Hematopoietic multipotent progenitor cell treated with erythropoietin and hydrocortisone succinate and interleukin-3 and kit ligand, for 15 days (in vitro differentiated cells): ENCODE results near the gene IP6K3.

Experiments
- DNase-seq: peaks from one replicate; pipeline ENCODE4 v3.0.0-alpha.2; 2015; ENCODE audit warnings: low spot score

Gene IP6K3

DNA sequence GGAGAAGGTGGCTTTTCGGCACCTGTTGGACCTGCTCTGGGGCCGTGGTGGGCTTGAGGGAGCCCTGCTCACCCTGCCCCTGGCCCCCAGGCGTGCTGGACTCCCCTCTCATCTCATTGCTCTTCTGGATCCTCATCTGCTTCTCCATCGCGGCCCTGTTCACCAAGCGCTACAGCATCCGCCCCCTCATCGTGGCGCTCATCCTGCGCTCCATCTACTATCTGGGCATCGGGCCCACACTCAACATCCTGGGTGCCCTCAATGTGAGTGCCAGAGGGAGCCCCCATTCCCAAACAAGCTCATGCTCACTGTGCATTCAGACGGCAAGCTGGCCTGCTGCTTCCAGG, 57.6 kb downstream of the IP6K3 start:
- no peak for DNase-seq

GRCh38 chr6:33688451-33689147, 58.1 kb downstream of the IP6K3 start:
- DNase-seq: no peak

DNA sequence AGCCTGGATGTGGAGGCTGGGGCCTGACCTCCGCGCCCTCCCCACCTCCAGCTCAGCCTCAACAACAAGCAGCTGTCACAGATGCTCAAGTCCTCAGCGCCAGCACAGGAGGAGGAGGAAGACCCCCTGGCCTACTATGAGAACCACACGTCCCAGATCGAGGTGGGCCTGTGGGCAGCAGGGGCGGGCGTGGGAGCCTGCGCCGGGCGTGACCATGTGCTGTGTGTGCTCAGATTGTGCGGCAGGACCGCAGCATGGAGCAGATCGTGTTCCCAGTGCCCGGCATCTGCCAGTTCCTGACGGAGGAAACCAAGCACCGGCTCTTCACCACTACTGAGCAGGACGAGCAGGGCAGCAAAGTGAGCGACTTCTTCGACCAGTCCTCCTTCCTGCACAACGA, 58.7 kb downstream of the IP6K3 start:
- no peak for DNase-seq

DNA sequence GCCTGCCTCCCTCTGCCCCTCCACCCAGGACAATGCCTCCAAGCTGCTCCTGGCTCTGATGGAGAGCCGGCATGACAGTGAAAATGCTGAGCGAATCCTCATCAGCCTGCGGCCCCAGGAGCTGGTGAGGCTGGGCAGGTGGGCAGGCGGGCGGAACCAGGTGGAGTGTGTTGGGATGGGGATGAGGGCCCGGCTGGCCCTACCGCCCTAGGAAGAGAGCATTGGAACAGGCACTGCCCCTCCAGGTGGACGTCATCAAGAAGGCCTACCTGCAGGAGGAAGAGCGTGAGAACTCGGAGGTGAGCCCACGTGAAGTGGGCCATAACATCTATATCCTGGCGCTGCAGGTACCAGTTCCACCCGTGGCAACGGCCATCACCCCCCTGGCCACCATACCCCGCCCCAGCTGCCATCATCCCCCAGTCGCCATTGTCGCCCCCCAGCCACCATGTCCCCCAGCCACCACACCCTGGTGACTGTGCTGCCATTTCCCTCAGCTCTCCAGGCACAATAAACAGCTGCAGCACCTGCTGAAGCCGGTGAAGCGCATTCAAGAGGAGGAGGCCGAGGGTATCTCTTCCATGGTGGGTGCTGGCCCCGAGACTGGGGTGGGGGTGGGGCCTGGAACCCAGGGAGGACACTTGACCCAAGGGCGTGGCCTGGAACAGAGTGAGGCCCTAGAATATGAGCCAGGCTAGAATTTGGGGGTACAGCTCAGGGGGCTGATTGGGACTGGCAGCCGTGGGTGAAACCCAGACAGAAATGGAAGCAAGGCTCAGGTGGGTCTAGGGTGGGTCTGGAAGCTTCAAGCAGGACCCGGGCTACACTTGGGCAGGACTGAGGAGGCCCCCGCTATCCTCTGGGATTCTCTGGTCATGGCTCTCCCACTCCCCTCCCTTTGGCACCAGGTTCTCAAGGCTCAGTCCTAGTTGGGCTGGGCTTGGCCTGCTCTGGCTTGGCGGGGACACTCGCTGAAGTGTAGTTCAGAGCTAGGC, 59.4 kb downstream of the IP6K3 start:
- DNase-seq: no peak

DNA sequence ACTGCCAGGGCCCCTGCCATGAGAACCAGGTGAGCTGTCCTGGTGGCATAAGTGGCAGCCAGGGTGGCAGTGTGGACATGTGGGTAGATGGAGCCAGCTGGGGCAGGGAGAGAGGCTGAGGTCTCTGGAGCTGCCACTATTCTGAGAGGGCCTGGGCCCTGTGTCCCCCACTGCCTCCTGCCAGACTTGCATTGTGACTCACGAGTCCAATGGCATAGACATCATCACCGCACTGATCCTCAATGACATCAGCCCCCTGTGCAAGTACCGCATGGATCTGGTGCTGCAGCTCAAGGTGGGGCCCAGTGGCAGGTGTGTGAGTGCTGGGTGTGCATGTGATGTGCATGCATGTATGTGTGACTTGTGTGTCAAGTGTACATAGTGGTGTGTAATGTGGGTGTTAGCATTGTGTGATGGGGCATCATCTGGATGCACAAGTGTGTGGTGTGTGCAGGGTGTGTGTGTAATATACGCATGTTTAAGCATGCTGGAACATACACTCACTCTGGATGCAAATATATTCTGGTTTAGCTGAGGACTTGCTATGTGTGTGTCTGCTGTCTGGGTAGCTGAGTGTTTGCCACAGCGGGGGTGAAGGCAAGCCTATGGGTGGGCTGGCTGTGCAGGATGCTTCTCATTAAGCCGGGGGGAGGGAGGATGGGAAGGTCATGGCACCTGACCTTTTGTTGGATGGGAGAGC, 60.3 kb downstream of the IP6K3 start:
- no peak for DNase-seq

- DNase-seq: no peak
These were observed 61.1 kb downstream of the IP6K3 start for GRCh38 chr6:33685411-33686224.

DNA sequence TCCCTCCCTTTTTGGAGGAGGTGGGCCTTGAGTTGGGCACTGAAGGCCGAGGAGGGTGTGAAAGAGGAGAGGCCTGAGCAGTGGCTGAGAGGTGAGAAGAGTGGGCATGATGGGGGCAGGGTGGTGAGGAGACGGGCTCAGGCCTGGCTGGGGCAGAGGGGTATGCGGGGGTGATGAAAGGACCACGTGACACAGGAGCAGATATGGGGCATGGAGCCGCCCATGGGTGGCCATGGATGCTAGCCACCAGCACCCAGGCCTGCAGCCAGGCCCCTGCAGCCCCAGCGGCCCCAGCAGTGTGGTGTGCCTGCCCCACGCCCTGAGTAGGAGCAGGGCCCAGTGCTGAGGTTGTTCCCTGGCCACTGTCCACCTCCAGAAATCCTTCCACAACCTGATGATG, 61.7 kb downstream of the IP6K3 start:
- no peak for DNase-seq

GRCh38 chr6:33684428-33684896, 62.2 kb downstream of the IP6K3 start:
- no peak for DNase-seq

GRCh38 chr6:33683576-33684427, 62.9 kb downstream of the IP6K3 start:
- DNase-seq: no peak

- no peak for DNase-seq
These were observed 63.6 kb downstream of the IP6K3 start for GRCh38 chr6:33683051-33683571.

- no peak for DNase-seq
These were observed 64.4 kb downstream of the IP6K3 start for GRCh38 chr6:33682341-33682740.

DNA sequence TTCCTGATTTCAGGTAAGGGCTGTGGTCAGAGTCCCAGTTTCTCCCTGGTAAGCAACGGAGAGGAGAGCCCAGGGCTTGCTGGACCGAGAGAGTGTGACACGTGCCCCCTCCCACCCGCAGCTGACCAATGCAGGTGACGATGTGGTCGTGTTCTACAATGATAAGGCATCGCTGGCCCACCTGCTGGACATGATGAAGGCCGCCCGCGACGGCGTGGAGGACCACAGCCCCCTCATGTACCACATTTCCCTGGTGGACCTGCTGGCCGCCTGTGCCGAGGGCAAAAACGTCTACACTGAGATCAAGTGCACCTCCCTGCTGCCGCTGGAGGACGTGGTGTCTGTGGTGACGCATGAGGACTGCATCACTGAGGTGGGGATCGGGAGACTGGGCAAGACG, 66.9 kb downstream of the IP6K3 start:
- DNase-seq: no peak

GRCh38 chr6:33678932-33679490, 67.7 kb downstream of the IP6K3 start:
- no peak for DNase-seq

GRCh38 chr6:33678233-33678931, 68.3 kb downstream of the IP6K3 start:
- no peak for DNase-seq

- DNase-seq: no peak
These were observed 69.0 kb downstream of the IP6K3 start for GRCh38 chr6:33677689-33678088.

DNA sequence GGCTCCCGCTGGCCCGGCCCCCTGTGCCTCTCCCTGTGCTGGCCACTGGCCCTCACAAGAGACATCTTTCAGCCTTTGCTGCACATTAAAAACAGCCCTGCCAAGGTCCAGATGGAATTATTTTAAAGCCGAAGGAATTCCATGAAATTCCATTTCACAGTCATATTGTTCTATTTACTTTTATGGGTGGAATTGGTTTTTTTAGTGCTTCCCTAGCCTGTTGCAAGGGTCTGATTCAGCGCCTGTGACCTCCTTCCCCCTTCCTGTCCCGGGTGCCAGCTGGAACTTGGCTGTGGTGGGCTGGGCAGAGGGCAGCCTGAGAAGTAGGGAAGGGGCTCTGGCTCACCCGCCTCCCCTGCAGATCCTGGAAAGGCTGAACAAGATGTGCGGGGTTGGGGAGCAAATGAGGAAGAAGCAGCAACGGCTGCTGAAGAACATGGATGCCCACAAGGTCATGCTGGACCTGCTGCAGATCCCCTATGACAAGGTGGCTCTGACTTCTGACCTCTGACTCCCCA, 69.5 kb downstream of the IP6K3 start:
- DNase-seq: no peak

- DNase-seq: no peak
These were observed 70.1 kb downstream of the IP6K3 start for GRCh38 chr6:33676416-33677142.

DNA sequence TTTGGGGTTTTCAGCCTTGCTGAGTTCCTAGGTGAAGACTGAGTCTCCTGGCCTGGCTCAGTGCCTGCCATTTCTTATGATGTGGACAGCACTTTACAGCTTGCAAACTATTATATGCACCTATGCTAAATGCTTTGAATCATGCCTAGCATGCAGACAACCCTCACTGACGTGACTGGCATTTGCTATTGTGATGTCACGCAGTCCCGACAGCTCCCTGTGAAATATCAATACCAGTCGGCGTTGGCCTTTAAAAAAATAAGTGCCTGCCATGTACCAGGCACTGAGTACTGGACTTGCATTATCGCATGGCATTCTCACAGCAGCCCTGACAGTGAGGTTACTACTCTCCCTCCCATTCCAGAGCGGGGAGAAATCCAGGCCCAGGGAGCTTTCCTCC, 70.7 kb downstream of the IP6K3 start:
- no peak for DNase-seq

GRCh38 chr6:33673851-33674250, 72.9 kb downstream of the IP6K3 start:
- no peak for DNase-seq
